PFSK-1 (cell line): ENCODE data around the gene RERE.

ENCODE experiments used
- FOXP2 ChIP-seq: optimal IDR thresholded peaks from 2 replicates; pipeline ENCODE3; 2011; ENCODE audit warnings: borderline replicate concordance, control low read depth, inconsistent platforms; ENCODE audit not compliant: insufficient read depth; ENCODE audit errors: extremely low read length, extremely low read depth
- POLR2AphosphoS5 ChIP-seq: IDR thresholded peaks from 2 replicates; pipeline ENCODE4 v1.6.1; 2012; ENCODE audit warnings: low read depth, mild to moderate bottlenecking, control low read depth, low read length, moderate library complexity
- REST ChIP-seq, 2 experiments: IDR thresholded peaks; 2 replicates each; pipeline versions ENCODE4 v1.6.1 to v1.8.0; 2011 to 2012; ENCODE audit warnings: low read depth in 2 of 2, low read length in 2 of 2, control low read depth in 1 of 2, inconsistent platforms in 1 of 2, mild to moderate bottlenecking in 1 of 2, moderate library complexity in 1 of 2; ENCODE audit not compliant: insufficient read depth in 1 of 2
- SIN3A ChIP-seq: IDR thresholded peaks from 2 replicates; pipeline ENCODE4 v1.6.1; 2012; ENCODE audit warnings: mild to moderate bottlenecking, low read length, moderate library complexity, borderline replicate concordance; ENCODE audit not compliant: insufficient read depth
- TAF1 ChIP-seq: IDR thresholded peaks from 2 replicates; pipeline ENCODE4 v1.6.1; 2012; ENCODE audit warnings: low read length, control low read depth, borderline replicate concordance; ENCODE audit not compliant: insufficient read depth

The RERE gene

GRCh38 chr1:8666389-8667167, 150.9 kb downstream of the RERE start:
- TF ChIP-seq FOXP2 (no peak), REST (IDR thresholded peaks at IDR 0.05; ENCODE audit: insufficient read depth in 1 of 2, low read depth in 2 of 2, low read length in 2 of 2) (no peak), POLR2AphosphoS5 (no peak), TAF1 (no peak), SIN3A (no peak)

- no peak for TF ChIP-seq SIN3A
- TF ChIP-seq REST (IDR thresholded peaks at IDR 0.05; ENCODE audit: insufficient read depth in 1 of 2, low read depth in 2 of 2, low read length in 2 of 2), result no peak
- TF ChIP-seq TAF1, result no peak
- TF ChIP-seq FOXP2, result no peak
- no peak for TF ChIP-seq POLR2AphosphoS5
These were observed 151.6 kb downstream of the RERE start for GRCh38 chr1:8665833-8666232.

- no peak for TF ChIP-seq SIN3A
- no peak for TF ChIP-seq TAF1
- no peak for TF ChIP-seq FOXP2
- TF ChIP-seq REST (IDR thresholded peaks at IDR 0.05; ENCODE audit: insufficient read depth in 1 of 2, low read depth in 2 of 2, low read length in 2 of 2), result no peak
- TF ChIP-seq POLR2AphosphoS5, result no peak
These were observed 152.6 kb downstream of the RERE start for GRCh38 chr1:8664887-8665286.

GRCh38 chr1:8663915-8664329, 153.5 kb downstream of the RERE start:
- TF ChIP-seq SIN3A (peak; percentile 62; the same call in 1 of the 2 replicates), REST (IDR thresholded peaks at IDR 0.05; ENCODE audit: insufficient read depth in 1 of 2, low read depth in 2 of 2, low read length in 2 of 2) (no peak)
